ENCODE results near the gene CLEC3A.

CLEC3A gene

GRCh38 chr16:78022347-78023060 is at the start of gene CLEC3A:
Gene CLEC3A (plus strand): TSS chr16:78022548. CDS start chr16:78022627, 79 bp downstream.
- no peak for DNase-seq (ENCODE audit: low read depth)
- no peak within 1 kb of the TSS for H3K4me3 ChIP-seq (ENCODE audit: low read length)
- TF ChIP-seq CTCF (conservative IDR thresholded peaks at IDR 0.05; ENCODE audit: low read depth, low read length): no peak

GRCh38 chr16:77974883-77975282 is 47.5 kb upstream of the CLEC3A start:
- no peak for TF ChIP-seq CTCF (conservative IDR thresholded peaks at IDR 0.05; ENCODE audit: low read depth, low read length)
- DNase-seq (ENCODE audit: low read depth): no peak
- H3K4me3 ChIP-seq (ENCODE audit: low read length): no peak overlapping the region

GRCh38 chr16:77975942-77976341 is 46.4 kb upstream of the CLEC3A start:
- DNase-seq (ENCODE audit: low read depth): no peak
- TF ChIP-seq CTCF (conservative IDR thresholded peaks at IDR 0.05; ENCODE audit: low read depth, low read length): peak; percentile 5
- H3K4me3 ChIP-seq (ENCODE audit: low read length): no peak overlapping the region

- DNase-seq (ENCODE audit: low read depth): no peak
- H3K4me3 ChIP-seq (ENCODE audit: low read length): no peak overlapping the region
- TF ChIP-seq CTCF (conservative IDR thresholded peaks at IDR 0.05; ENCODE audit: low read depth, low read length): no peak
Observed at GRCh38 chr16:77977339-77977738, 45.0 kb upstream of the CLEC3A start.

- DNase-seq (ENCODE audit: low read depth): no peak
- no peak overlapping the region for H3K4me3 ChIP-seq (ENCODE audit: low read length)
- TF ChIP-seq CTCF (conservative IDR thresholded peaks at IDR 0.05; ENCODE audit: low read depth, low read length): no peak
Observed at GRCh38 chr16:77985111-77985510, 37.2 kb upstream of the CLEC3A start.

- no peak overlapping the region for H3K4me3 ChIP-seq (ENCODE audit: low read length)
- no peak for DNase-seq (ENCODE audit: low read depth)
- no peak for TF ChIP-seq CTCF (conservative IDR thresholded peaks at IDR 0.05; ENCODE audit: low read depth, low read length)
Observed at GRCh38 chr16:77986011-77986740, 36.2 kb upstream of the CLEC3A start.

GRCh38 chr16:77987810-77988209 is 34.5 kb upstream of the CLEC3A start:
- no peak for TF ChIP-seq CTCF (conservative IDR thresholded peaks at IDR 0.05; ENCODE audit: low read depth, low read length)
- no peak for DNase-seq (ENCODE audit: low read depth)
- H3K4me3 ChIP-seq (ENCODE audit: low read length): no peak overlapping the region
